Keratinocyte (primary cell): ENCODE data around the gene HERC6. TPM values are rescaled to one million over a fixed set of nuclear protein-coding genes. Genes with fewer than 3 reads are reported as not detected.

Experiments used
- DNase-seq: peaks from one replicate; pipeline ENCODE4 v3.0.0-alpha.2; 2011; ENCODE audit warnings: low read depth, missing footprints, low spot score
- FAIRE-seq: peaks from 2 replicates; lab custom pipeline; 2011; peaks lifted over from hg19 to GRCh38; lab: Jason Lieb, UNC
- H2AFZ ChIP-seq: 2 replicates; pipeline ENCODE4 v1.6.0; 2012; ENCODE audit warnings: low read length, control low read depth, inconsistent platforms; ENCODE audit not compliant: control insufficient read depth
- H3K27ac ChIP-seq: 2 replicates; pipeline ENCODE4 v1.5.1; 2011; ENCODE audit warnings: low read length; ENCODE audit not compliant: control insufficient read depth, insufficient read depth
- H3K27me3 ChIP-seq: 3 replicates; pipeline ENCODE4 v1.6.0; 2011; ENCODE audit warnings: low read length; ENCODE audit not compliant: control insufficient read depth, insufficient read depth; ENCODE audit errors: extremely low read depth
- H3K36me3 ChIP-seq, 2 experiments: 2 replicates in 1 of 2; 3 replicates in 1 of 2; pipeline ENCODE4 v1.5.1; 2011; ENCODE audit warnings: low read length in 2 of 2, mild to moderate bottlenecking in 1 of 2; ENCODE audit not compliant: control insufficient read depth in 2 of 2, insufficient read depth in 2 of 2; ENCODE audit errors: extremely low read depth in 1 of 2
- H3K4me1 ChIP-seq: 3 replicates; pipeline ENCODE4 v1.5.1; 2011; ENCODE audit warnings: low read length; ENCODE audit not compliant: control insufficient read depth, insufficient read depth; ENCODE audit errors: extremely low read depth
- H3K4me2 ChIP-seq: 3 replicates; pipeline ENCODE4 v1.6.0; 2011; ENCODE audit warnings: low read depth, low read length; ENCODE audit not compliant: control insufficient read depth, insufficient read depth; ENCODE audit errors: extremely low read depth
- H3K4me3 ChIP-seq, 3 experiments: fragments of 200-600 bp in 1 of 3; sonication (generic) in 1 of 3; 2 replicates in 2 of 3; 3 replicates in 1 of 3; pipeline ENCODE4 v1.5.1; 2011 to 2016; ENCODE audit warnings: low read length in 3 of 3, mild to moderate bottlenecking in 3 of 3, control low read depth in 2 of 3, inconsistent platforms in 1 of 3, low read depth in 1 of 3, mixed read lengths in 1 of 3, mixed run types in 1 of 3, moderate library complexity in 1 of 3; ENCODE audit not compliant: control insufficient read depth in 2 of 3, insufficient read depth in 2 of 3; ENCODE audit errors: extremely low read depth in 1 of 3
- H3K79me2 ChIP-seq: 2 replicates; pipeline ENCODE4 v1.6.0; 2012; ENCODE audit warnings: low read length; ENCODE audit not compliant: control insufficient read depth, insufficient read depth
- H3K9ac ChIP-seq: 3 replicates; pipeline ENCODE4 v1.6.0; 2011; ENCODE audit warnings: low read length; ENCODE audit not compliant: control insufficient read depth, insufficient read depth; ENCODE audit errors: extremely low read depth
- H3K9me1 ChIP-seq: 3 replicates; pipeline ENCODE4 v1.6.0; 2011; ENCODE audit warnings: low read length; ENCODE audit not compliant: control insufficient read depth, insufficient read depth; ENCODE audit errors: extremely low read depth
- H3K9me3 ChIP-seq: 2 replicates; pipeline ENCODE4 v1.5.1; 2012; ENCODE audit warnings: low read depth, low read length; ENCODE audit not compliant: control insufficient read depth
- H4K20me1 ChIP-seq: 3 replicates; pipeline ENCODE4 v1.6.0; 2011; ENCODE audit warnings: low read length; ENCODE audit not compliant: control insufficient read depth, insufficient read depth; ENCODE audit errors: extremely low read depth
- CTCF ChIP-seq, 3 experiments: IDR thresholded peaks in 1 of 3; conservative IDR thresholded peaks in 1 of 3; optimal IDR thresholded peaks in 1 of 3; 2 replicates in 2 of 3; 3 replicates in 1 of 3; pipeline versions ENCODE3 to v1.5.1; 2011; ENCODE audit warnings: low read length in 3 of 3, mild to moderate bottlenecking in 3 of 3, moderate library complexity in 2 of 3, control low read depth in 1 of 3, inconsistent platforms in 1 of 3; ENCODE audit not compliant: insufficient read depth in 2 of 3; ENCODE audit errors: extremely low read depth in 1 of 3
- EZH2 ChIP-seq: IDR thresholded peaks from one replicate; pipeline ENCODE4 v1.6.1; 2012; ENCODE audit warnings: inconsistent platforms, mild to moderate bottlenecking, low read length, moderate library complexity
- dilution Hi-C: fragments of 300-500 bp; cut with MboI; formaldehyde crosslinking; loops from one replicate; pipeline ENCODE4 v1.7.0; 2020; ENCODE audit warnings: low sequenced_read_pairs; ENCODE audit not compliant: extremely low pct_ligation_motif_present
- polyA plus RNA-seq, 5 experiments: library from polyadenylated mRNA; depleted of rRNA in 3 of 5; stranded (reverse) in 3 of 5; stranded (forward) in 1 of 5; unstranded in 1 of 5; fragments of >200 nt; gene quantifications; 1 replicate in 1 of 5; 2 replicates in 3 of 5; 3 replicates in 1 of 5; pipeline versions ENCODE4 v1.2.1 to v1.2.3, GENCODE V29; 2011 to 2012; ENCODE audit warnings: missing spikeins in 2 of 5, low read depth in 1 of 5, low replicate concordance in 1 of 5

Gene HERC6
- polyA plus RNA-seq, 1 donor (not counting 4 experiments of a cell fraction or from before 2014, with no cell fraction given), result 33.9 TPM

GRCh38 chr4:88443486-88443885 is 64.8 kb downstream of the HERC6 start:
- Histone ChIP-seq H3K9me1 (no peaks in the 10 kb centered on the region), H3K27ac (no peak overlapping the region), H2AFZ (no peak overlapping the region), H4K20me1 (no peaks in the 10 kb centered on the region), H3K9me3 (no peaks in the 10 kb centered on the region), H3K79me2 (no peaks in the 10 kb centered on the region), H3K9ac (no peak overlapping the region), H3K36me3 (peaks cover 3 to 4% of the 10 kb centered on the region in 2 experiments), H3K4me3 (no peak overlapping the region), H3K4me1 (peaks cover 31% of the 10 kb centered on the region), H3K4me2 (no peak overlapping the region), H3K27me3 (no peaks in the 10 kb centered on the region)
- FAIRE-seq (no peak), DNase-seq (no peak)
- TF ChIP-seq EZH2 (no peak), CTCF (optimal IDR thresholded peaks at IDR 0.05 in 1 of 3, IDR thresholded peaks at IDR 0.05 in 1 of 3, conservative IDR thresholded peaks at IDR 0.05 in 1 of 3; ENCODE audit: extremely low read depth in 1 of 3, insufficient read depth in 2 of 3, low read length in 3 of 3) (no peak)
- dilution Hi-C loops, result no loop called here

- Histone ChIP-seq H3K27me3 (no peaks in the 10 kb centered on the region), H3K27ac (no peak overlapping the region), H3K4me1 (peaks cover 35% of the 10 kb centered on the region), H3K9me3 (no peaks in the 10 kb centered on the region), H3K79me2 (no peaks in the 10 kb centered on the region), H2AFZ (no peak overlapping the region), H4K20me1 (no peaks in the 10 kb centered on the region), H3K4me2 (peak overlapping the region; percentile 15), H3K4me3 (no peak overlapping the region), H3K36me3 (peaks cover 3 to 4% of the 10 kb centered on the region in 2 experiments), H3K9me1 (peaks cover 3% of the 10 kb centered on the region), H3K9ac (no peak overlapping the region)
- TF ChIP-seq CTCF (optimal IDR thresholded peaks at IDR 0.05 in 1 of 3, IDR thresholded peaks at IDR 0.05 in 1 of 3, conservative IDR thresholded peaks at IDR 0.05 in 1 of 3; ENCODE audit: extremely low read depth in 1 of 3, insufficient read depth in 2 of 3, low read length in 3 of 3), result no peak
- FAIRE-seq (peak; percentile 61), DNase-seq (no peak)
- dilution Hi-C loops, result no loop called here
Measured at GRCh38 chr4:88445252-88445651, 66.6 kb downstream of the HERC6 start.
